Activated CD8-positive, alpha-beta T cell treated with anti-CD3 and anti-CD28 coated beads, Interleukin-2, amount 10 ng/mL, durations not matched to agents 7 days and 5 days (primary cell): ENCODE data around the gene MFSD2A. TPM values are rescaled to one million over a fixed set of nuclear protein-coding genes. Genes with fewer than 3 reads are reported as not detected.
A peak's percentile ranks its signal among the peaks of the same experiment; 100 is the strongest.
"Not testable (repeated sequence)": the region's sequence is repeated elsewhere in the genome, so short reads cannot be mapped to it uniquely, and the experiment has no call there.

Source experiments
- ATAC-seq: fragments of 150-1000 bp; cut with Tn5 transposase; one replicate; pipeline ENCODE4 v1.10.0; 2021; ENCODE audit warnings: moderate library complexity
- CTCF ChIA-PET: fragments of 350-600 bp; sonication (Branson Sonifier 250); formaldehyde crosslinking; loops from one replicate; lab custom pipeline; 2021; ENCODE audit warnings: antibody characterized with exemption; lab: Charles Lee
- POLR2A ChIA-PET: fragments of 350-600 bp; sonication (Branson Sonifier 250); formaldehyde crosslinking; loops from one replicate; lab custom pipeline; 2021; ENCODE audit warnings: antibody characterized with exemption; lab: Charles Lee
- DNase-seq: peaks from one replicate; pipeline ENCODE4 v3.0.0-alpha.2; 2020
- H3K27ac Mint-ChIP-seq: one replicate; pipeline ENCODE4 v1.8.0; 2021; ENCODE audit warnings: mild to moderate bottlenecking, mixed read lengths
- H3K27me3 Mint-ChIP-seq: one replicate; pipeline ENCODE4 v1.8.0; 2021; ENCODE audit warnings: low read depth, mixed read lengths
- H3K36me3 Mint-ChIP-seq: one replicate; pipeline ENCODE4 v1.8.0; 2021; ENCODE audit warnings: low read depth, mixed read lengths
- H3K4me1 Mint-ChIP-seq: one replicate; pipeline ENCODE4 v1.8.0; 2021; ENCODE audit warnings: low read depth, mixed read lengths
- H3K4me3 Mint-ChIP-seq: one replicate; pipeline ENCODE4 v1.8.0; 2021; ENCODE audit warnings: mild to moderate bottlenecking, mixed read lengths
- H3K9me3 Mint-ChIP-seq: one replicate; pipeline ENCODE4 v1.8.0; 2022; ENCODE audit warnings: mixed read lengths; ENCODE audit not compliant: insufficient read depth
- total RNA-seq, 2 experiments: library from RNA; stranded (reverse); gene quantifications; one replicate each; pipeline ENCODE4 v1.2.3, GENCODE V29; 2021

The MFSD2A gene
- total RNA-seq, 2 experiments from 2014 or later = 4.1 TPM

DNA sequence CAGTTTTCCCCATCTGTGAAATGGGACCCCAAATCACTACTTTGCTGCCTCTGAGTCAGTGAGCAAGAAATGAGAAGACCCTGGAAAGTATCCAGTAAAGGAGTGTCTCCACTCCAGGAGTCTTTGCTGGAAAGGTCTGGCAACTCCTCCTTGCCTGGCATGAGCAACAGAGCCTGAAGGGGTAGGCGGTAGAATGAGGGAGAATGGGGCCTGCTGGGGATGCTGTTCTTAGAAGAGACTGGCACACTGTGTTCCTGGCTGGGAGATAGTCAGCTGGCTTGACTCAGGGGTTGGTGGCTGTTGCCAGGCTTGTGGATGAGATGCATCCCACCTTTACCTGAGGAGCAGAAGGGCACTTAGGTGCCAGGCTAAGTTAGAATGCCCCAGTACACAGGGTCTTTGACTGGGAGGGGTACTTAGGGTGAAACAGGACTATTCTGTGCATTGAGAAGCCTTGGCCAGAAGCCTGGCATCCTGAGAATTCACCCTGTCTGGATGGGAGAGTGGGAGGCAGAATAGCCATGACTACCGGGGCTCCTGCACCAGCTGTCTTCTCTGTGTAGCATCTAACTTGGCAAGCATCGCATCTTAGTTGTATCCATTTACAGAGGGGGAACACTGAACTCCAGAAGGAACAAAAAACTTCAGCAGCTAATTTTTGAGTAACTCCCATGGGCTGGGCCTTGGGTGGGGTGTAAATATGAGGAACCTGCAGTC, 2.5 kb downstream of the MFSD2A start:
- H3K9me3 Mint-ChIP-seq = no peaks in the 10 kb centered on the region
- H3K27ac Mint-ChIP-seq = no peak overlapping the region
- DNase-seq (no peak), ATAC-seq (no peak)
- ChIA-PET POLR2A (no interaction called here), CTCF (interaction anchor here (1.0 to 2.9 kb wide), 5 partner anchors 16 to 158 kb away, joined by 3 to 18 read pairs (median 7); no protein-coding TSS in a partner anchor)
- peaks cover 32% of the 10 kb centered on the region for H3K4me1 Mint-ChIP-seq
- no peak overlapping the region for H3K4me3 Mint-ChIP-seq
- peaks cover 2% of the 10 kb centered on the region for H3K27me3 Mint-ChIP-seq
- peaks cover 3% of the 10 kb centered on the region for H3K36me3 Mint-ChIP-seq

DNA sequence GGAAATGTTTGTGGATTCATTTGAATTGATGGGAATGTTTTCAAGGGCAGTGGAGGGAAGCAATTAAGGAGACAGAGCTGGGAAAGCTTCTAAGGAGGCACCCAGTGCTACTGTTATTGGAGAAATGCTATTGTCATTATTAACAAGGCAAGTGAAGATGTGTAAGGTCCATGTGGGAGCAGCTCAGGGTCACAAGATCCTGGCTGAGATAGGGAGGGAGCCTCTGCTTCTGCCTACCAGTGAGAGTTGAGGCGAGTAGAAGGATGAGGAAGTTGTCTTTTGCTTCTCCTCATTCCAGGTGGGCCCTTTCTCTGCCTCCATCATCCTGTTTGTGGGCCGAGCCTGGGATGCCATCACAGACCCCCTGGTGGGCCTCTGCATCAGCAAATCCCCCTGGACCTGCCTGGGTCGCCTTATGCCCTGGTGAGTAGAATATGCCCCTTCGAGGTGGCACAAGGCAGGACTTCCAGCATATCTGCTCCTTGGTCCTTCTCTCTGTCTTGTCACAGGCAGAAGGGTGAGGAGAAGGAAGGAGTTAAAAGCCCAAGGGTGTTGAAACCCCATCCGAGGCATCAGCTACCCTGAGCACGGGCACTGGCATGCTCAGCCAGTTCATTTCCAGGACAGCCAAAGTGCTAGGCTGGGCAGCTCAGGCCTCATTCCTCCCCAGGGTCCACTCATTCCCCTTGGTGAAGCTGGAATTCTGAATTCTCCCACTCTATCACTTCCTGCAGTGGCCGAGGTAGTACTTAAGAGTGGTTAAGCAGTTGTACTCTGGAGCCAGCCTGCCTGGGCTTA, 3.7 kb downstream of the MFSD2A start:
- DNase-seq (no peak), ATAC-seq (no peak)
- ChIA-PET CTCF (interaction anchor here (0.6 to 2.1 kb wide), 5 partner anchors 15 to 190 kb away, joined by 3 to 8 read pairs (median 3); no protein-coding TSS in a partner anchor), POLR2A (no interaction called here)
- Mint-ChIP-seq H3K4me1 (peaks cover 32% of the 10 kb centered on the region), H3K9me3 (no peaks in the 10 kb centered on the region), H3K36me3 (peaks cover 6% of the 10 kb centered on the region), H3K27me3 (peaks cover 2% of the 10 kb centered on the region), H3K27ac (no peak overlapping the region), H3K4me3 (no peak overlapping the region)

DNA sequence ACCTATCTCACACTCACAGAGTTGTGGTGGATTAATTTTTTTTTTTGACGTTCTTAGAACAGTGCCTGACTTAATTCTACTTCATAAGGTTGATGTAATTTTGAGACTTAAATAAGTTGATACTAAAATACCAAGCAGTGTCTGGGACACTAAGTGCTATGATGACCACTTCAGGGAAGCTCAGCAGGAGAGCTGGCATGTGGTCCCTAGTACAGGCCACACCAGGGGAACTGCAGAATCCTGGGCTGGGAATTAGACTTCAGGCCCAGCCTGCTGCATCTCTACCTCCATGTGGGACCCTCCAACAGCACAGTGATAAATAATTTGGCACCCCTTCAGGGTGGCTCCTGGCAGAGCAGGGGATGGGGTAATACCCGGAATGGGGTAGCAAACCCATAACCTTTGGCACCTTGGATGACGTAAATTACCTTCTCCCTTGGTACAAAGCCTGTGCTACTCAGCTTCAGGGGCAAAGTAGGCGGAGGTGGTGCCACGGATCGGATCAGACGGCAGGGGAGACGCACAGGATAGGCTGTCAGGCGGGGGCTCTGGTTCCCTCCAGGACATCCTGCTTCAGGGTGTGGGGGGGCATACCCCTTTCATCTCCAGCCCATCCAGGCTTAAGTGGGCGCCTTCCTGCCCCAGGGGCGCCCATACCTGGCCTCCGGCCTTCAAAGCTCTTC, 4.8 kb downstream of the MFSD2A start:
- ChIA-PET POLR2A (interaction anchor here (0.9 kb wide), 1 partner anchor 80 kb away, joined by 3 read pairs; the partner anchor contains the start of gene CAP1), CTCF (interaction anchor here (1.0 to 1.7 kb wide), 3 partner anchors 14 to 73 kb away, joined by 3 to 4 read pairs (median 4); no protein-coding TSS in a partner anchor)
- H3K4me3 Mint-ChIP-seq = no peak overlapping the region
- H3K4me1 Mint-ChIP-seq = peaks cover 28% of the 10 kb centered on the region
- ATAC-seq = no peak
- no peak for DNase-seq
- peak overlapping the region; percentile 60 for H3K27ac Mint-ChIP-seq
- no peaks in the 10 kb centered on the region for H3K27me3 Mint-ChIP-seq
- H3K9me3 Mint-ChIP-seq = no peaks in the 10 kb centered on the region
- H3K36me3 Mint-ChIP-seq = peaks cover 9% of the 10 kb centered on the region

DNA sequence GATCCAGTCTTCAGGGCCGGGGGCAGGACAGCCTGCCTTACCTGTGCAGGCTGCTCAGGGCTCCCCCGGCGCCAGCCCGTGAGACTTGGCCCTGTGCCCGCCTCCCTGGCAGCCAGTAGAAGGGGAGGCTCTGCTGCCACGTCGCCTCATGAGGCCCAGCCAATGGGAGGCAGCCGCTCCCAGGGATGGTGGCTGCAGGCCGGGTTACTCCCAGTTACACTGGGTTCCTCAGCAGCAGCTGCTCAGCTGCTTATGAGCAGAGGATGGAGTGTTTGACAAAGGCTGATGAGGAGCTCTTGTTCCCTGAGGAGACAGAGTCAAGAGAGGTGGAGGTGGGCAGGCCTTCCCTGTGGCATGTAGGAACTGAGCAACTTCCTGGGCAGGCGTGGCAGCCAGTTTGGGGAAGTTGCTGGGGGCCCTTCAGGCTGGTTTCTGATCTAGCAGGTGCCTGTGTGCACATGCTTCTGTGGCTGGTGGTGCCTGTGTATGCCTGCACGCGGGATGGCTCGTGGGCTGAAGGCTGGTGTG, 5.5 kb downstream of the MFSD2A start:
- peaks cover 9% of the 10 kb centered on the region for H3K36me3 Mint-ChIP-seq
- peak overlapping the region; percentile 82 for H3K27ac Mint-ChIP-seq
- peak; percentile 48 for DNase-seq
- peaks cover 25% of the 10 kb centered on the region for H3K4me1 Mint-ChIP-seq
- ChIA-PET POLR2A (interaction anchor here (0.9 kb wide), 1 partner anchor 80 kb away, joined by 3 read pairs; the partner anchor contains the start of gene CAP1), CTCF (interaction anchor here (1.0 to 1.7 kb wide), 5 partner anchors 13 to 161 kb away, joined by 3 to 6 read pairs (median 4); no protein-coding TSS in a partner anchor)
- ATAC-seq = peak; percentile 57
- H3K27me3 Mint-ChIP-seq = no peaks in the 10 kb centered on the region
- H3K9me3 Mint-ChIP-seq = no peaks in the 10 kb centered on the region
- peak overlapping the region; percentile 46 for H3K4me3 Mint-ChIP-seq

DNA sequence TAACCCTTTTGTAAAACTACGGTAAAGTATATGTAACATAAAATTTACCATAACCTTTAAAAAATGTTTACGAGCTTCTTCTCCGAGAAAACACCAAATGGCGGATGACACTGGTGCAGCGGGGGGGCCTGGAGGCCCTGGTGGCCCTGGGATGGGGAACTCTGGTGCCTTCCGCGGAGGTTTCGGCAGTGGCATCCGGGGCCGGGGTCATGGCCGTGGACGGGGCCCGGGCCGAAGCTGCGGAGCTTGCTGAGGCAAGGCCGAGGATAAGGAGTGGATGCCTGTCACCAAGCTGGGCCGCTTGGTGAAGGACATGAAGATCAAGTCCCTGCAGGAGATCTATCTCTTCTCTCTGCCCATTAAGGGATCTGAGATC, 7.5 kb downstream of the MFSD2A start:
- H3K27ac Mint-ChIP-seq = no peak overlapping the region
- no peaks in the 10 kb centered on the region for H3K27me3 Mint-ChIP-seq
- no peak for DNase-seq
- peaks cover 9% of the 10 kb centered on the region for H3K36me3 Mint-ChIP-seq
- H3K4me1 Mint-ChIP-seq = peaks cover 14% of the 10 kb centered on the region
- ChIA-PET POLR2A (no interaction called here), CTCF (interaction anchor here (0.9 to 2.0 kb wide), 3 partner anchors 11 to 145 kb away, joined by 3 to 5 read pairs (median 4); no protein-coding TSS in a partner anchor)
- H3K9me3 Mint-ChIP-seq = no peaks in the 10 kb centered on the region
- ATAC-seq = no peak
- H3K4me3 Mint-ChIP-seq = no peak overlapping the region

DNA sequence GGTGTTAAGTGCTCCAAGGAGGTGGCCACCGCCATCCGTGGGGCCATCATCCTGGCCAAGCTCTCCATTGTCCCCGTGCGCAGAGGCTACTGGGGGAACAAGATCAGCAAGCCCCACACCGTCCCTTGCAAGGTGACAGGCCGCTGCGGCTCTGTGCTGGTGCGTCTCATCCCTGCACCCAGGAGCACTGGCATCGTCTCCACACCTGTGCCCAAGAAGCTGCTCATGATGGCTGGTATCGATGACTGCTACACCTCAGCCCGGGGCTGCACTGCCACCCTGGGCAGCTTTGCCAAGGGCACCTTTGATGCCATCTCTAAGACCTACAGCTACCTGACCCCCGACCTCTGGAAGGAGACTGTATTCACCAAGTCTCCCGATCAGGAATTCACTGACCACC, 8.0 kb downstream of the MFSD2A start:
- H3K36me3 Mint-ChIP-seq, H3K9me3 Mint-ChIP-seq, POLR2A ChIA-PET, H3K4me3 Mint-ChIP-seq, ATAC-seq, H3K27ac Mint-ChIP-seq, DNase-seq, H3K27me3 Mint-ChIP-seq: not testable (repeated sequence)
- CTCF ChIA-PET = interaction anchor here (0.6 to 2.0 kb wide), 3 partner anchors 11 to 164 kb away, joined by 3 to 5 read pairs (median 4); no protein-coding TSS in a partner anchor
- peaks cover 14% of the 10 kb centered on the region for H3K4me1 Mint-ChIP-seq

DNA sequence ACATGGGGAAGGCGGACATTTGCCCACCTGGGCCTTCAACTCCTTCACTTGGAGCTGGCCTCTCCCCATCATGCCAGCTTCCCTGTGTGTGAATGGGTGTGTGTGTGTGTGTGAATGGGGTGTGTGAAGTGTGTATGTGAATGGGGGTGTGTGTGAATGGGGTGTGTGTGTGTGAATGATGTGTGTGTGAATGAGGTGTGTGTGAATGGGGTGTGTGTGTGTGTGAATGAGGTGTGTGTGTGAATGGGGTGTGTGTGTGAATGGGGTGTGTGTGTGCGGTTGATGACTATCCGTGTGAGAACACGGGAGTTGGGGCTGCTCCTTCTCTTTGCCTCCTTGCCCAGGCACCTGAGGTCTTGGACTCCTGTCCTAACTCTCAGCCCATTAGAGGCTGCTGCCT, 9.6 kb downstream of the MFSD2A start:
- ChIA-PET CTCF (interaction anchor here (1.2 to 1.3 kb wide), 2 partner anchors 9 to 63 kb away, joined by 4 to 6 read pairs; partner anchors contain the start of gene MYCL), POLR2A (no interaction called here)
- peaks cover 9% of the 10 kb centered on the region for H3K36me3 Mint-ChIP-seq
- H3K27ac Mint-ChIP-seq = peak overlapping the region; percentile 21
- ATAC-seq = no peak
- no peaks in the 10 kb centered on the region for H3K27me3 Mint-ChIP-seq
- H3K4me3 Mint-ChIP-seq = no peak overlapping the region
- peaks cover 13% of the 10 kb centered on the region for H3K4me1 Mint-ChIP-seq
- no peaks in the 10 kb centered on the region for H3K9me3 Mint-ChIP-seq
- DNase-seq = no peak

DNA sequence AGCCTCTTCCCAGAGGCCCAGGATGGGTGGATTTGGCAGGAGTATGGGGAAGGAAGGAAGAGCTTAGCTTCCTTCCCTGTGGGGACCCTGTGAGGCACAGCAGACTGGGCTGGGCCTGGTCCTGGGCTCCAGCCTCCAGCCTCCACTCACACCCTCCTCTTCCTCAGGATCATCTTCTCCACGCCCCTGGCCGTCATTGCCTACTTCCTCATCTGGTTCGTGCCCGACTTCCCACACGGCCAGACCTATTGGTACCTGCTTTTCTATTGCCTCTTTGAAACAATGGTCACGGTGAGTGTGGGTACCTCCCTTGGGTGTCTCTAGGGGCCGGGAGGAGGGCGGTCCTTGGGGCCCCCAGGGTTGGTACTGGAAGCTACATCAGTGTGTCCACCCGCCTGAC, 10.1 kb downstream of the MFSD2A start:
- no peak overlapping the region for H3K27ac Mint-ChIP-seq
- no peak overlapping the region for H3K4me3 Mint-ChIP-seq
- DNase-seq = no peak
- no peaks in the 10 kb centered on the region for H3K27me3 Mint-ChIP-seq
- H3K4me1 Mint-ChIP-seq = peaks cover 9% of the 10 kb centered on the region
- CTCF ChIA-PET = interaction anchor here (0.9 to 1.3 kb wide), 2 partner anchors 9 kb away, joined by 3 to 6 read pairs; no protein-coding TSS in a partner anchor
- H3K36me3 Mint-ChIP-seq = peaks cover 6% of the 10 kb centered on the region
- H3K9me3 Mint-ChIP-seq = no peaks in the 10 kb centered on the region
- no peak for ATAC-seq
- POLR2A ChIA-PET = no interaction called here

DNA sequence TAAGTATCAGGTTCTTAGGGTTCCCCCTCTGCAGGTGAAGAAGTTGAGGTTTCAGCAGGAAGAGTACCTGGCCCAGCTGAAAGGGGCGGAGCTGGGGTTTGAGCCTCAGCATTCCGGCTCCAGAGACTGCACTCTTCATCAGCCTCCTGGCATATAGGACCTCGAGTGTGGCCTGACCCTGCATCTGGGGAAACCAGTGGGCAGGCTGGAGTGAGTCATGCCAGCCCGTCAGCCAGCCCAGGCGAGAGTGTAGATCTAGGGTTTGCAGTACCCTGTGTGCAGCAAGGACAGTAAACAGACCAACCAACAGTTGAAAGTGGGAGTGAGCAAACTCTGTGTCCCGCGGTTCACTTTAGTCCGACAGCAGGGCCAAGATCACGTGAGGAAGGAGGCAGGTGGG, 14.1 kb downstream of the MFSD2A start:
- Mint-ChIP-seq H3K27ac (no peak overlapping the region), H3K27me3 (no peaks in the 10 kb centered on the region)
- POLR2A ChIA-PET = interaction anchor here (0.8 kb wide), 1 partner anchor 71 kb away, joined by 3 read pairs; the partner anchor contains the start of gene CAP1

DNA sequence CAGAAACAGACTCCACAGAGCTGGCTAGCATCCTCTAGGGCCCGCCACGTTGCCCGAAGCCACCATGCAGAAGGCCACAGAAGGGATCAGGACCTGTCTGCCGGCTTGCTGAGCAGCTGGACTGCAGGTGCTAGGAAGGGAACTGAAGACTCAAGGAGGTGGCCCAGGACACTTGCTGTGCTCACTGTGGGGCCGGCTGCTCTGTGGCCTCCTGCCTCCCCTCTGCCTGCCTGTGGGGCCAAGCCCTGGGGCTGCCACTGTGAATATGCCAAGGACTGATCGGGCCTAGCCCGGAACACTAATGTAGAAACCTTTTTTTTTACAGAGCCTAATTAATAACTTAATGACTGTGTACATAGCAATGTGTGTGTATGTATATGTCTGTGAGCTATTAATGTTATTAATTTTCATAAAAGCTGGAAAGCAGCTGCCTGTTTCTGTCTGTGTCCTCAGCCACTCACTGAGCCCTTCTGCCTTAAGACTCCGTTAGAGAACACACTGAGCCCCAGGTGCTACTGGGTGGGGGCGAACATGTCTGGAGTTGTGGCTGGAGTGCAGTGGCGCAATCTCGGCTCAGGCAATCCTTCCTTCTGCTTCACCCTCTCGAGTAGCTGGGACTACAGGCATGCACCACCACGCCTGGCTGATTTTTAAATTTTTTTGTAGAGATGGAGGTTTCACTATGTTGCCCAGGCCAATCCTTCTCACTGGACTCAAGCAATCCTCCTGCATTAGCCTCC, 14.8 kb downstream of the MFSD2A start:
- Mint-ChIP-seq H3K27me3 (no peaks in the 10 kb centered on the region), H3K36me3 (no peaks in the 10 kb centered on the region)
- no peak for ATAC-seq

More for the DNA sequence above, 14.1 kb downstream of the MFSD2A start:
- Mint-ChIP-seq H3K9me3 (no peaks in the 10 kb centered on the region), H3K36me3 (no peaks in the 10 kb centered on the region), H3K4me1 (peaks cover 5% of the 10 kb centered on the region), H3K4me3 (no peak overlapping the region)
- CTCF ChIA-PET = interaction anchor here (6.6 kb wide), 1 partner anchor 49 kb away, joined by 99 read pairs; no protein-coding TSS in a partner anchor
- ATAC-seq (no peak), DNase-seq (no peak)

More for the DNA sequence above, 14.8 kb downstream of the MFSD2A start:
- CTCF ChIA-PET = interaction anchor here (1.4 to 9.6 kb wide), 4 partner anchors 50 to 170 kb away, joined by 3 to 99 read pairs (median 45); partner anchors contain the start of gene MYCL
- Mint-ChIP-seq H3K4me1 (peaks cover 5% of the 10 kb centered on the region), H3K9me3 (no peaks in the 10 kb centered on the region), H3K27ac (no peak overlapping the region), H3K4me3 (no peak overlapping the region)
- no peak for DNase-seq
- POLR2A ChIA-PET = no interaction called here
